ENCODE measurements around the gene THSD4. TPM values are rescaled to one million over a fixed set of nuclear protein-coding genes. Genes with fewer than 3 reads are reported as not detected.

The THSD4 gene
- total and polyA plus RNA-seq, 2 of the 8 experiments (the other 6 are each of a cell fraction or from before 2014, with no cell fraction given) = 2.5 to 6.2 TPM

DNA sequence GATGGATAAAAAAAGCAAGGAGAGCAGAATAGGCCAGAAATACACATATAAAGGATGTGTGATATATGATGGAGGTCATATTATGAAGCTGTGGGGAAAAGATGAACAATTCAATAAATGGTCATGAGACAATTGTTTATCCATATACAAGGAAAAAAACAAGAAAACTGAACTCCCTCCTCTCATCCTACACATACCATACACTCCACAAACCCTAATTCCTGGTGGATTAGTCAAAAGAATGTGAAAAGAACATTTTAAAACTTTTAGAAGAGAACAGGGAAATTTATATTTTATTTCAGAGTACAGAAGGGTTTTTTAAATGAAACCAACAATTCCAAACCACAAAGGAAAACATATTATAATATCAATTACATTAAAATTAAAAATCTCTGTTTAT lies 660.6 kb downstream of the THSD4 start:
- Histone ChIP-seq H3K79me1 (ENCODE audit: low read depth, low read length) (no peaks in the 10 kb centered on the region), H2BK5ac (ENCODE audit: low read depth, low read length) (no peak overlapping the region), H2AK5ac (ENCODE audit: low read depth, low read length) (no peak overlapping the region), H3K18ac (ENCODE audit: extremely low read depth, low read length) (no peak overlapping the region), H4K91ac (replicated peaks; ENCODE audit: insufficient read length, low read length) (no peak overlapping the region), H3K27me3 (replicated peaks in 1 of 4; ENCODE audit: control insufficient read depth in 3 of 4, extremely low read depth in 1 of 4, insufficient read depth in 3 of 4, low read length in 3 of 4) (no peaks in the 10 kb centered on the region), H3K56ac (replicated peaks; ENCODE audit: insufficient read length, low read depth, low read length) (no peak overlapping the region), H3K14ac (ENCODE audit: insufficient read length) (no peak overlapping the region), H2AFZ (ENCODE audit: low read length) (no peak overlapping the region), H3K9ac (replicated peaks in 1 of 4; ENCODE audit: extremely low read depth in 1 of 4, low read depth in 3 of 4, low read length in 3 of 4) (no peak overlapping the region), H3K23ac (ENCODE audit: insufficient read length) (no peak overlapping the region), H3K79me2 (ENCODE audit: control insufficient read depth in 1 of 2, insufficient read depth in 2 of 2, low read length in 2 of 2) (no peaks in the 10 kb centered on the region), H2BK15ac (ENCODE audit: low read length) (no peak overlapping the region), H3K4ac (replicated peaks; ENCODE audit: insufficient read length, low read depth, low read length) (no peak overlapping the region), H3K27ac (ENCODE audit: low read depth, low read length) (no peak overlapping the region), H2BK120ac (replicated peaks; ENCODE audit: low read depth, low read length) (no peak overlapping the region), H3K23me2 (ENCODE audit: low read depth, low read length) (no peaks in the 10 kb centered on the region), H2BK12ac (ENCODE audit: low read depth, low read length) (no peak overlapping the region), H4K5ac (ENCODE audit: insufficient read length, low read depth, low read length) (no peak overlapping the region), H3K4me1 (replicated peaks in 1 of 4; ENCODE audit: control insufficient read depth in 3 of 4, insufficient read depth in 4 of 4, low read length in 3 of 4) (no peaks in the 10 kb centered on the region; a peak in 2 of 7 replicates), H3K9me3 (ENCODE audit: insufficient read depth in 2 of 2, low read depth in 1 of 2, low read length in 1 of 2) (no peaks in the 10 kb centered on the region), H2BK20ac (ENCODE audit: low read length) (no peak overlapping the region), H3K36me3 (ENCODE audit: control insufficient read depth in 2 of 4, insufficient read depth in 4 of 4, low read length in 3 of 4) (no peaks in the 10 kb centered on the region), H4K8ac (ENCODE audit: extremely low read depth, insufficient read depth, low read length) (no peak overlapping the region), H3K4me3 (ENCODE audit: extremely low read depth in 1 of 4, insufficient read depth in 2 of 4, low read depth in 3 of 4, low read length in 4 of 4) (no peak overlapping the region), H4K20me1 (replicated peaks in 1 of 2; ENCODE audit: control insufficient read depth in 1 of 2, insufficient read depth in 2 of 2, low read length in 2 of 2) (no peaks in the 10 kb centered on the region), H3K4me2 (ENCODE audit: insufficient read depth in 1 of 2, low read depth in 2 of 2, low read length in 2 of 2) (no peak overlapping the region)
- no peak for DNase-seq (ENCODE audit: low read depth in 1 of 2, low spot score in 2 of 2)
- FAIRE-seq = no peak
- ChIA-PET POLR2A (ENCODE audit: partially characterized antibody) (no interaction called here), CTCF (ENCODE audit: partially characterized antibody) (interaction anchor here (0.7 to 1.1 kb wide), 3 partner anchors 8 to 26 kb away, joined by 3 to 5 read pairs (median 3); no protein-coding TSS in a partner anchor)
- TF ChIP-seq SRF (IDR thresholded peaks at IDR 0.05; ENCODE audit: low read depth, low read length) (no peak), CHD1 (IDR thresholded peaks at IDR 0.05; ENCODE audit: low read depth, low read length) (no peak), SP1 (IDR thresholded peaks at IDR 0.05; ENCODE audit: low read depth, low read length) (no peak), BCL11A (IDR thresholded peaks at IDR 0.05; ENCODE audit: low read depth in 2 of 2, low read length in 2 of 2) (no peak), EP300 (IDR thresholded peaks at IDR 0.05; ENCODE audit: borderline replicate concordance in 1 of 2, low read depth in 2 of 2, low read length in 2 of 2) (no peak), RFX5 (IDR thresholded peaks at IDR 0.05; ENCODE audit: borderline replicate concordance, low read depth, low read length) (no peak), SUZ12 (IDR thresholded peaks at IDR 0.05; ENCODE audit: low read length) (no peak), TCF12 (IDR thresholded peaks at IDR 0.05; ENCODE audit: low read depth, low read length) (no peak), CTBP2 (IDR thresholded peaks at IDR 0.05; ENCODE audit: borderline replicate concordance, insufficient read depth, insufficient read length, low read length) (no peak), JUND (IDR thresholded peaks at IDR 0.05; ENCODE audit: low read length) (no peak), GTF2F1 (IDR thresholded peaks at IDR 0.05; ENCODE audit: borderline replicate concordance, low read depth, low read length) (no peak), EZH2 (IDR thresholded peaks at IDR 0.05; ENCODE audit: low read depth, low read length, severe bottlenecking) (no peak), NRF1 (IDR thresholded peaks at IDR 0.05; ENCODE audit: low read depth, low read length) (no peak), BACH1 (IDR thresholded peaks at IDR 0.05; ENCODE audit: low read length) (no peak)
- TF ChIP-seq, protein P1, sequence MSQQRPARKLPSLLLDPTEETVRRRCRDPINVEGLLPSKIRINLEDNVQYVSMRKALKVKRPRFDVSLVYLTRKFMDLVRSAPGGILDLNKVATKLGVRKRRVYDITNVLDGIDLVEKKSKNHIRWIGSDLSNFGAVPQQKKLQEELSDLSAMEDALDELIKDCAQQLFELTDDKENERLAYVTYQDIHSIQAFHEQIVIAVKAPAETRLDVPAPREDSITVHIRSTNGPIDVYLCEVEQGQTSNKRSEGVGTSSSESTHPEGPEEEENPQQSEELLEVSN (IDR thresholded peaks at IDR 0.05) = no peak

All from H1 (cell line).